Suppressor macrophage (primary cell): ENCODE results near the gene DOK1.

Experiments used
- DNase-seq, 4 experiments: peaks; one replicate each; pipeline ENCODE4 v3.0.0-alpha.2; 2020 to 2022

The DOK1 gene

DNA sequence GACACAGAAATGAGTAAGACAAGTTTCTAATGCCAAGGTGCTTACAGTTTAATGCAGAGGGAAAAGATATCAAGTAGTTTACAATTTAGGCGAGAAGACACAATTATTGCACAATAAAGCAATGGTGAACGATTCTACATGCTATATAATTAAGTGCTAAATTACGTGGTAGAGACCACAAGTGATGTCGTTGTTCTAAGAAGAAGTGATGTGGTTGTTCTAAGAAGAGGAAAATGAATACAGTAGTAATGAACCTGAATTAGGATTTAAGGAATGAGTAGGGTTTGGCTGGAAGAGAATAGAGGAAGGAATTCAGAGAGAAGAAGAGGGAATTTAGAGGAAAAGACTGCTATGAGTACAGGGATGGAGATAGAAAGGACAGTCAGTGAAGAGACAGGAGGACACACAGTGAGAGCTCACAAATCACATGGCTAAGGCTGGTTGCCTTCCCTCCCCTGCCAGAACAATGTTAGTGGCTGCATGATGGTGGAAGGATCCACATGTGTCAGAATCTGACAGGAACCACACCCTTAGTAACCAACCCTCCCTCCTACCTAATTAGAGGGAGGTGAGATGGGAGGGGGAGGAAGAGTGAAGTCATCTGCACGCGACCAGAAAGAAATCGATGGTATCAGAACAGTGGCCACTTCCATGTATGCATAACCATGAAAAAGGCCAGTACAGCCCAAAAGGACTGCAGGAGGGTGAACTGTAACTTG is 48.9 kb downstream of the DOK1 start:
- no peak for DNase-seq

DNA sequence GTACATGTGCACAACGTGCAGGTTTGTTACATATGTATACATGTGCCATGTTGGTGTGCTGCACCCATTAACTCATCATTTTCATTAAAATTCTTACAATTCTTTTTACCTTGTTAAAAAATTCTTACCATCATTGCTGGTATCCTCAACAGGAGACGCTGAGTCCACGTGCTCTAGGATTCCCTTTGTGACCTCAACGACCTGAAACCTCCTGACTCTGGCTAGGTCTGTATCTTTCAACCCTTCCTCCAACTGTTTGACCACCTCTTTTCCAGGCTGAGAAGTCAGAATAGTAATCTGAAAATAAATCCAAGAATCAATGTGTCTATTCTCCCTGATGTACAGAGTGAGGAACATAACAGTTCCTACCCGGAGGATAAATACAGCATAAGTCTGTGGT is 52.4 kb downstream of the DOK1 start:
- DNase-seq, result no peak
